HG02884 (cell line): ENCODE data around the gene ZNF813.

ENCODE experiments used
- ATAC-seq: cut with Tn5 transposase; IDR thresholded peaks from one replicate; pipeline ENCODE4 v1.9.1; 2021; ENCODE audit warnings: mild to moderate bottlenecking, moderate library complexity; ENCODE audit not compliant: unreplicated experiment

ZNF813 gene

DNA sequence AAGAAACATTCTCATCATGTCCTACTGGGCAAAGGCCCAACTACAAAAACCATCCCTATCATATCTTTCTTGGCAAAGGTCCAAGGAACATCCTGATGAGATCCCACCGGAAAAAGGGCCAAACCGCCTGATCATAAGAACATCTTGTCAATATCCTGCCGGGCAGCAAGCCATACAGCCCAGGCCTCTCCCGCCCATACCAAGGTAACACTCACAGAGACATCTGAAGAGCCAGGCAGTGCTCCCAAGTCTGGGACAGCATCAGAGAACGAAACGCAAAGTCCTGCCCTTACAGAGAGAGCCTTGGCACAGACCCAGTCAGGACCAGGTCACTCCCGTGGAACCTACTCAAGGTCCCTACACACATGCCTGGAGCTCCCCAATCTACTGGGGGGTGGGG, 51.9 kb downstream of the ZNF813 start:
- no peak for ATAC-seq

DNA sequence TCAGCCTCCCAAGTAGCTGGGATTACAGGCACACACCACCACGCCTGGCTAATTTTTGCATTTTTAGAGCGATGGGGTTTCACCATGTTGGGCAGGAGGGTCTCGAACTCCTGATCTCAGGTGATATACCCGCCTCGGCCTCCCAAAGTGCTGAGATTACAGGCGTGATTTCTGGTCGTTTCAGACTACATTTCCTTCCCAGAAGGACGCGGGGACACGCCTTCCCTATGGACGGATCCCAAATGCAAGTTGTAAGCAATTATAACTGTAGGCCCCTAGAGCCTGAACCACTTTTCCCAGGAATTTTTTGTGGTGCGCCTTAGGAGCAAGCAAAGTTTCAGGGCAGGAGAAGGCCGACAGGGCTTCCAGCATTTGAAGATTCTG, 52.6 kb downstream of the ZNF813 start:
- ATAC-seq = no peak

DNA sequence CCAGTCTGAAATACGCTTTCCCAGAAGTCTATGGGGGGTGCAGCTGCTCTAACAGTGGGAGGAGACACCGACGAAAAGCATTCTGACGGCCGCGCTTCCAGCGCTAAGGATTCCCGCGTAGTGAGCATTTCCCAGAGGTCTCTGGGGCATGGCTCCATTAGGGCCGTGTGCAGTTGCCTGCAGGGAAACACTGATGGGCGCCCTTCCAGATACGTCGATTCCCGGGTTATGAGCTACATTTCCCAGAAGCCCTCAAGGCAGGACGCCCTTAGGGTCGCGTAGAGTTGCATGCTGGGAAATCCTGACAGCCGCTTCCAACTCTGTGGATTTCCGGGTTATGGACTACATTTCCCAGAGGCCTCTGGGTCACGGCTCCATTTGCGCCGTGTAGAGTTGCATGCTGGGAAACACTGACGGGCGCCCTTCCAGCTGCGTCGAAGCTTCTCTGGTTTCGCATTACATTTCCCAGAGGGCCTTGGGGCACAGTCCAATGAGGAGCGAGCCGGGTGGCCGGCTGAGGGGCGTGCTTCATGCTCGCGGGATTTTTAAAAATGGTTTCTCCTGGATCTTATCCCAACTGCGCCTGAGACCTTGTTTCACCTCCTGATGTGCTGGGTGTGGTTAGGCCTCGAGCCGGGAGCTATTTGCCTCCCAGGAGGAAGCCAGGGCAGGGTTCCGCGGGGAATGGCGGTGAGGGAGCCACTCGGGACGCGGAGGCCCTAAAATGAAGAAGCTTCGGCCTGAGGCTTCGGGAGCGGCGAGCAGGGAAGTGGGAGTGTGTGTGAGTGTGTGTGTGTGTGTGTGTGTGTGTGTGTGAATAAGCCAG, 53.2 kb downstream of the ZNF813 start:
- ATAC-seq = peak; percentile 98

DNA sequence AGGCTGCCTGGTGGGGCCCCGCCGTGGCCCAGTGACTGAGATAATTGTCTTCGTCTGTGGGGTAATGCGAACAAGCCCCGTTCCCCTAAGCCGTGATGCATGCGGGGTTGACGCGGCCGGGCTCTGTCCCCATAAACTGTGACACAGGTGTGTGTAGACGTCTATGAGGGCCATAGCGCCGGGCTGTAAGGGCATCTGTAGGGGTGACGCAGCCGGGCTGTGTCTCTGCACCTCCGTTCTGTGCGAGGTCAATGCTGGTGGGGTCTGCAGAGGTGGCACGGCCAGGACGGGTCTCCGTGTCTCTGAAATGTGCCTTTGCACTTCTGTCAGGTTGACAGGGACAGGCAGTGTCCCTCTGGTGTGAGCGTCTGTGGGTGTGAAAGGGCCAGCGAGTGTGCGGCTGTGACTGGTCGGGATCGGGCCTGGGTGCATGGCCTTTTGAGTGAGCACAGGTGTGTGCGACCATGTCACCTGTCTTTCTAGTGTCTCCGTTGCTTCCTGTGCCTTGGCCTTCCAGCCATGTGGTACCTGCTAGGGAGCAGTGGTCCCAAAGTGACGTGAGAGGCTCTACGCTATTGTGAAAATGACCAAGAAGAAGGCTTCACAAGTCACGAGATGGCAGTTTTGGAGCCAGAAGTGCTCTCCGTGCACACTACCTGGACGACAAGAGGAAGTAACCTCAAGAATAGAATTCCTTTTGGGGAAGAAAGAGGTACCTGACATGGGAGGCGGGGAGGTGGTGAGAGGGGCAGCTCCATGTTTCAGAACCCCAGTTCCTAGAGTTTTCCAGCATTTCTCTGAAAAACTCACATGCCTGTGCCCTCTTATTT, 54.1 kb downstream of the ZNF813 start:
- no peak for ATAC-seq

DNA sequence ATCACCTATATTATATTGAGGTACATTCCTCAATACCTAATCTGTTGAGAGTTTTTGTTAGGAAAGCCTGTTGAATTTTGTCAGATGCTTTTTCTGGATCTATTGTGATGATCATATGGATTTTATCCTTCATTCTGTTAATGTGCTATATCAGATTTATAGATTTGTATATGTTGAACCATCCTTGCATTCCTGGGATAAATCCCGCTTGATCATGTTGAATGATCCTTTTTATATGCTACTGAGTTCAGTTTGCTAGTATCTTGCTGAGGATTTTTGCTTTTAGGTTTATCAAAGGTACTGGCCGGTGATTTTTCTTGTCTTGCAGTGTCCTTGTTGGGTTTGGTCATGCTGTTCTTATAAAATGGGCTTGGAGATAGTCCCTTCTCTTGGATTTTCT, 58.4 kb downstream of the ZNF813 start:
- ATAC-seq = no peak

DNA sequence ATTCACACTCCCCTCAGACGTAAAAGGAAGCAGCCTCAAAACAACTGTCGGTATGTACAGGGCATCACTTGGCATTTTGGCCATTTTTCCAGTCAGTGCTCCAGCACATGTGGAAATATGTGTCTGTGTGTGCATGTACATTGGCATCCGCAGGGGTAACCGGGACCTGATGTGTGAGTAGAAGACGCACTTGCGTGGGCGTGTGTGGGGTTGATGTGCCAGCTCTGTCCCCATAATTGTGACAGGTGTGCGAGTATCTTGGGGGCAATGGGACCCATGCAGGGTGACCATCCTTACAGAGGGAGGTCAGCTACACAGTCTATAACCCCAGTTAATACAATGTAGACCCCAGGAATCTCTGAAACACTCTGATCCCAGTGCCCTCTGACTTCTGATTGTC, 63.1 kb downstream of the ZNF813 start:
- ATAC-seq = no peak

DNA sequence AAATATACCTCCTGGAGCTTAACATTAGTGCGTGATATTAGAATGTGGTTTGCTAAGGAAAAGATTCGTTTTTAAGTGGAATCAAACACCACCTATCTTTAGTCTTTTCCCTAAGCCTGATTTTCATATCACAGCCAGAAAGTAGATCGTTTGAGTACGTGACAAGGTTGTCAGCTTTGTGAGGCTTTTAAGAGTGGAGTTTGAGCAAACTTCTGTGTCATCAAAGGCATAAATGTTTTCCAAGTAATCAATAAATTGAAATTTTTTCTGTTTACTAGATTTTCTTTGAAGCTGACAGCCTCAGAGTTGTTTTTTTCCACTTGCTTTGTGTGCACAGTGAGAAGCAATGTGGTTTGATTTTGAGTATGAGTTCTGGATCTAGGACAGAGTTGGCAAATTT, 63.9 kb downstream of the ZNF813 start:
- ATAC-seq = no peak

DNA sequence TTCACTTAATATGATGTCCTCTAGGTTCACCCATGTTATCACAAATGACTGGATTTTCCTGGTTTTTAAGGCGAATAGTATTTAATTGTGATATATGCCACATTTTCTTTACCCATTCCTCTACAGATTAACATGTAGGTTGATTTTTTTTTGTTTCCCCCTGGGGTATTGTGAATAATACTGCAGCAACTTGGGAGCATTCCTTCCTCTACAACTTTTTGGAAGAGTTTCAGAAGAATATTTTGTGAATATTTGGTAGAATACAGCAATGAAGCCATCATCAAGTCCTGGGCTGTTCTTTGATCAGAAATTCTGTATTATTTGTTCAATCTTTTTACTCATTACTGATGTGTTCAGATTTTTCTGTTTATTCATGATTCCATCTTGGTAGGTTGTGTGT, 64.8 kb downstream of the ZNF813 start:
- ATAC-seq = no peak

DNA sequence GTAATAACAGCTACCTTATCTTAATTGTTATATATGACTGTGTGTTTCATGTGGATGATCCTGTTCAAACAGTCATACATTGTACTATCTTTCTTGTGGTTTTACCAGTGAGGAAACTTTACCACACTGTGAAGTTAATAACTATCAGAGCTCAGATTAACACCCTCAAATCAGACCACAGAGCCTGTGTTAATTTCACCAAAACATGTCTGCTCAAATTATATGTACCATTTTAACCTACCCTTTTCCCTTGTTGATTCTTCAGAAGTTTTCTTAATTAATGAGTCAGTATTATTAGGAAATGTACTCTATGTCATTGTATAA, 68.7 kb downstream of the ZNF813 start:
- ATAC-seq = no peak

DNA sequence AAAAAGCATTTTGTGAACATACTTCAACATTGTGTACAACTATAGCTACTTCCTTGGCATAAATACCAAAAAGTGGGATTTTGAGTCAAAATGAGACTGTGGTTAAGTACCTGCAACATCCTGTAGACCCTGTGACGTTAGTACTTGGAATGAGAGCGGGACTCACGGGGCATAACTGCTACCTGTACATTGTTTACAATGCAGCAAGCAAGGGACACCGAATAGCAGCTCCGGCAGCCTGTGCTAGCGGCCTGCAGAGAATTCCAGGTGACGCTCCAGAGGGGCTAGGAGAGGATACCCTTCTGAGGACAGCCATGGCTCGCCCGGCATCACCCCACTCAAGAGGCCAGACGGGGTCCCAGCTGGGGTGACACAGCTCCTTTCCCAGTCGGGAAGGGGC, 69.6 kb downstream of the ZNF813 start:
- peak; percentile 8 for ATAC-seq

DNA sequence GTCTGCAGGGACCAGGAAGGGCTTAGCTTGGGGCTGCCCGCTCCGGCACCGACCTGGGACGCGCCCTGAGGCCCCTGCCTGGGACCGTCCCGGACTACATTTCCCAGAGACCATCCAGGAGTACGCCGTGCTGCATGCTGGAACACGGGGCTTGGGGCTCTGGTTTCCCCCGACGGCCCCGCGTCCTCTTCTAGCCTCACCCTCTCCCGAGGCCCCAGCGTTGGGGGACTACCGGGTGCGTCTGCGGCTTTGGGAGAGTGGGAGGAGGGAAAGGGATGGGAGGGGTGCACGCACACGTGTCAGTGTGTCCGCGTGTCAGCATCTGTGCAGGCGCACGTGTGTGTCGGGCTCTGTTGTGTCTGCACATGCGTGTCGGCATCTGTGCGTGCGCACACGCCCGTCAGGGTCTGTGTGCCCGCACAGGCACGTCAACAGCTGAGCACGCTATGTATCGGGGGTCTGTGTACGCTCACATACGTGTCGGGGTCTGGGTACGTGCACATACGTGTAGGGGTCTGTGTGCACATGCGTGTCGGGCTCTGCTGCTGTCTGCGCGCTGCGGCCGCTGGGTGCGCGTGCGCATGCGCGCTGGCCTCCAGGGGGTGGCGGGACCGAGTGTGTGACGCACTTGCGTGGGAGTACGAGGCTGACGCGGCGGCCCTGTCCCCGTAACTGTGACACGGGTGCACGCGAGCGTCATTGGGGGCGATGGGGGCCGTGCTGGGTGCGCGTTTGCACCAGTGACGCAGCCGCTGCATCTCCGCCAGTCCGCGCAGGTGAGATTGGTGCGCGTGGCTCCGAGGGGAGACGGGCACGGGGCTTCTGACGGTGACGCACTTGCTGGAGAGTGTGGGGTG, 70.2 kb downstream of the ZNF813 start, which contains the start of gene ZNF331:
Gene ZNF331, plus strand, starts transcription at position 625 of the 857 bp plus-strand sequence. CDS start 31,232 bp downstream, outside the sequence.
- peak; percentile 67 for ATAC-seq

DNA sequence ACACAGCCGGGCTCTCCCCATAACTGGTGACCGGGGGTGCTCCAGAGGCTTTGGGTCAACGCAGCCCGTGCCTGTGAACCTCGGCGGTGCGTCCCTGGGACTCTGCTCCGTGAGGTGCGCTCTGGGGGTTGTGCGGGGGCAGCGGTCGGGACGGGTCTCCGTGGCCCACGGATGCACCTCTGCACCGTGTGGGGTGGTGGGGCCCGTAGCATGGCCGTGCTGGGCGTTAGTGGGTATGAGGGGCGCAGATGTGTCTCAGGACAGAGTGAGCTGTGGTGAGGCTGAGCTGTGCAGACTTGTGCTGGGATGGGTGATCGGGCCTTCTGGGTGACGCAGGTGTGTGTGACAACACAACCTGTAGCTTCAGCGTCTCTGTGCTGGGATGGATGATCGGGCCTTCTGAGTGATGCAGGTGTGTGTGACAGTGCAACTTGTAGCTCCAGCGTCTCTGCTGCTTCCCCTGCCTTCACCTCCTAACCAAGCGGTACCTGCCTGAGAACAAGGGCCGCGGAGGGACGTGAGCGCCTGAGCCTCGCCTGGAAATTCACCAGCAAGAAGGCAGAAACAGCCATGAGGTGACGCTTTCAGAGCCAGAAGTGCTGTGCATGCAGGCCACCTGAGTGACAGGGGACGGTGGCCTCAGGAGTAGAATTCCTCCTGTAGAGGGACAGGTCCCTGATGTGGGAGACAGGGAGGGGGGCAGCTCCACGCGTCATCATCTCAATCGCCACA, 71.0 kb downstream of the ZNF813 start:
- ATAC-seq = peak; percentile 15

DNA sequence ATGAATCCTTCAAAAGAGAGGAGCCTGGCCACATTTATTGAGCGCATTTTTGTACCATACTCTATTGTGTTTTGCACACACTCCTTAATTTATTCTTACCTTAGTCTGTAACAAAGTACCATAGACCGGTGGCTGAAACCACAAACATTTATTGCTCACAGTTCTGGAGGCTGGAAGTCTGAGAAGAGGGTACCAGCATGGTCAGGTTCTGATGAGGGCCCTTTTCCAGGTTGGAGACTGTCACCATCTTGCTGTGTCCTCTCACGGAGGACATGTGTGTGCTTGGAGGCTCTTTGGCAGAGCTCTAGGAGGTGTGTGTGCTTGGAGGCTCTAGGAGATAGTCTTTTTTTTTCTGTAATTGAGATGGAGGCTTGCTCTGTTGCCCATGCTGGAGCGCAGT, 72.6 kb downstream of the ZNF813 start:
- ATAC-seq = no peak

DNA sequence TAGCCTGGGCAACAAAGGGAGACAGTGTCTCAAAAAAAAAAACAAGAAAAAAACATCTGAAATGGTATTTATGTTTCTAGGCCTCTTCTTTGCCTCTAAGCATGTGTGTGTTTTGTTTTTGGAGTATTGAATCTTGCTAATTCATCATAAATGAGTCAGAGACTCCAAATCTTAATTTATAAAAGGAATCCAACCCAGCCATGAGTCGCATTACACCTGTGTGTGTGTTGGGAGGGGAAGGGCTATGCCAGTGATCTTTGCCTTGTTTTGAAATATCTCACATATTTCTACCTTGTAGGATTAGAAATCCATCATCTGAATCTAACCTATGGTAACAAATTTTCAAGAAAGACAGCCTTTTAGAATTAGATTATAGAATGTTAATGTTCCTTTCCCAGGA, 74.4 kb downstream of the ZNF813 start:
- no peak for ATAC-seq

DNA sequence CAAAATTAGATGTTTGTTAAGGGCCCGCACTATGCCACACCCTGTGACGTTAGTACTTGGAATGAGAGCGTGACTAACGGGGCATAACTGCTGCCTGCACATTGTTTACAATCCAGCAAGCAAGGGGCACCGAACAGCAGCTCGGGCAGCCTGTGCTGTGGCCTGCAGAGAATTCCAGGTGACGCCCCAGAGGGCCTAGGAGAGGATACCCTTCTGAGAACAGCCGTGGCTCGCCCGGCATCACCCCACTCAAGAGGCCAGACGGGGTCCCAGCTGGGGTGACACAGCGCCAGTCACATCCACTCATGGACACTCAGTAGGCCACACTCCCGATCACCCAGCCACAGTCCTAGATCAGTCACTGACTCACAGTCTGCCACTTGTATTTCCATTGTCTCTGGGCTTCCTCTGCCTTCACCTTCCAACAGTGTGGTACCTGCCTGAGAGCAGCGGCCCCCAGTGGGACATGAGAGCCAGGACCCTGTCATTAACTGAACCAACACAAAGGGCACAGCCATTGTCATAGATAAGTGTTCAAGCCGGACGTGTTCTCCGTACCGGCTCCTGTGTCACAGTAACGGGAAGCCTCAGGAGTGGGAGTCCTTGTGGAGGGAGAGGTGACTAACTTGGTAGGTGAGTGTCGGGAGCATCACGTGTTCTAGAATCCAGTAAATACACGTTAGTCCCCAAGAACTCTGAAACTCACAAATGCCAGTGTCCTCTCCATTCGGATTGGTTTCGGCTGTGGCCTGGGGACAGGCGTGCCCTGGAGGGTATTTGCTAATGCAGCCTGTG, 77.9 kb downstream of the ZNF813 start:
- no peak for ATAC-seq
